GM06990 (cell line): ENCODE measurements around the gene GPS2.
"Not testable (repeated sequence)": the region's sequence is repeated elsewhere in the genome, so short reads cannot be mapped to it uniquely, and the experiment has no call there.

Experiments
- DNase-seq: peaks from one replicate; pipeline ENCODE4 v3.0.0-alpha.2; 2011; ENCODE audit not compliant: insufficient read length; ENCODE audit errors: extremely low read depth
- H3K27me3 ChIP-seq: replicated peaks from 2 replicates; pipeline ENCODE4 v1.6.0; 2011; ENCODE audit warnings: low read length; ENCODE audit not compliant: control insufficient read depth, insufficient read depth
- H3K36me3 ChIP-seq: 2 replicates; pipeline ENCODE4 v1.5.1; 2011; ENCODE audit warnings: low read length; ENCODE audit not compliant: control insufficient read depth, insufficient read depth
- H3K4me3 ChIP-seq: replicated peaks from 2 replicates; pipeline ENCODE4 v1.5.1; 2011; ENCODE audit warnings: low read depth, mild to moderate bottlenecking, control low read depth, low read length
- TF ChIP-seq, protein P1 (sequence below): IDR thresholded peaks from 2 replicates; pipeline ENCODE4 v1.5.1; 2011; ENCODE audit warnings: low read length, control low read depth, mild to moderate bottlenecking, inconsistent platforms; ENCODE audit not compliant: insufficient read depth, poor library complexity, severe bottlenecking

GPS2 gene

DNA sequence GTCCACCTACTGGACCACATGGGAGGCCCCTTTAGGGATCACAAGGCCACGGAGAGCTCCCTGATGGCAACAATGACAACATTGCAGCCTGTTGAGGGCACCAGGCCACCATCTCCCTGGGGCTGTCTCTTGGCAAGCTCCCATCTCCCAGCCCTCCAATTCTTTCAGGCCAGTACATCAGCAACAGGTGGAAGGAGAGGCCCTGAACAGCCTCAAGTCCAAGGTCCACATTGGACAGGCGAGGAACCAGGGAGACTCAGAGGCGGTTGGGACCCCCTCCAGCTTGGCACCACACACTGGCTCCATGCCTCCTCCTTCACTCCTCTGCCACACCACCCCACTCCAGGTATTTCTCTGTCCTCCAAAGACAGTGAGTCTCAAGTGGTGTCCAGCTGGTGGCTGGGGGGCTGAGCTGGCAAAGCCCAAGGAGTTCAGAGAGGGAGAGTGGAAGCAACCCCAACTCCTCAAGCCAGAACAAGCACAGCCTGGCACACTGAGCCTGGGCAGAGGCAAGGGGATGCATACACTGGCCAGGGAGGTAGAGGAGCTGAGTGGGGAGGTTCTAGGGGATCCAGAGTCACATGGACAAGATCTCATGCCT is 19.9 kb upstream of the GPS2 start:
- TF ChIP-seq, protein P1, sequence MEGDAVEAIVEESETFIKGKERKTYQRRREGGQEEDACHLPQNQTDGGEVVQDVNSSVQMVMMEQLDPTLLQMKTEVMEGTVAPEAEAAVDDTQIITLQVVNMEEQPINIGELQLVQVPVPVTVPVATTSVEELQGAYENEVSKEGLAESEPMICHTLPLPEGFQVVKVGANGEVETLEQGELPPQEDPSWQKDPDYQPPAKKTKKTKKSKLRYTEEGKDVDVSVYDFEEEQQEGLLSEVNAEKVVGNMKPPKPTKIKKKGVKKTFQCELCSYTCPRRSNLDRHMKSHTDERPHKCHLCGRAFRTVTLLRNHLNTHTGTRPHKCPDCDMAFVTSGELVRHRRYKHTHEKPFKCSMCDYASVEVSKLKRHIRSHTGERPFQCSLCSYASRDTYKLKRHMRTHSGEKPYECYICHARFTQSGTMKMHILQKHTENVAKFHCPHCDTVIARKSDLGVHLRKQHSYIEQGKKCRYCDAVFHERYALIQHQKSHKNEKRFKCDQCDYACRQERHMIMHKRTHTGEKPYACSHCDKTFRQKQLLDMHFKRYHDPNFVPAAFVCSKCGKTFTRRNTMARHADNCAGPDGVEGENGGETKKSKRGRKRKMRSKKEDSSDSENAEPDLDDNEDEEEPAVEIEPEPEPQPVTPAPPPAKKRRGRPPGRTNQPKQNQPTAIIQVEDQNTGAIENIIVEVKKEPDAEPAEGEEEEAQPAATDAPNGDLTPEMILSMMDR: no peak

DNA sequence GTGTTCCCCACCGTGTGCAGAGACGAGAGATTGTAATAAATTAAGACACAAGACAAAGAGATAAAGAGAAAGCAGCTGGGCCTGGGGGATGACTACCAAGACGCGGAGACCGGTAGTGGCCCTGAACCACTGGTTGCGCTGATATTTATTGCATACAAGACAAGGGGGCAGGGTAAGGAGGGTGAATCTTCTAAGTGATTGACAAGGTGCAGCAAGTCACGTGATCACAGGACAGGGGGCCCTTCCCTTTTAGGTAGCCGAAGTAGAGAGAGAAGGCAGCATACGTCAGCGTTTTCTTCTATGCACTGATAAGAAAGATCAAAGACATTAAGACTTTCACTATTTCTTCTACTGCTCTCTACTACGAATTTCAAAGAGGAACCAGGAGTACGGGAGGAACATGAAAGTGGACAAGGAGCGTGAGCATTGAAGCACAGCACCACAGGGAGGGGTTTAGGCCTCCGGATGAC is 17.5 kb upstream of the GPS2 start:
- H3K4me3 ChIP-seq: peak overlapping the region; percentile 22
- not testable (repeated sequence) for H3K27me3 ChIP-seq, DNase-seq, H3K36me3 ChIP-seq

More for the DNA sequence above, 19.9 kb upstream of the GPS2 start:
- Histone ChIP-seq H3K27me3 (no peaks in the 10 kb centered on the region), H3K4me3 (no peak overlapping the region), H3K36me3 (peaks cover 2% of the 10 kb centered on the region)
- no peak for DNase-seq

DNA sequence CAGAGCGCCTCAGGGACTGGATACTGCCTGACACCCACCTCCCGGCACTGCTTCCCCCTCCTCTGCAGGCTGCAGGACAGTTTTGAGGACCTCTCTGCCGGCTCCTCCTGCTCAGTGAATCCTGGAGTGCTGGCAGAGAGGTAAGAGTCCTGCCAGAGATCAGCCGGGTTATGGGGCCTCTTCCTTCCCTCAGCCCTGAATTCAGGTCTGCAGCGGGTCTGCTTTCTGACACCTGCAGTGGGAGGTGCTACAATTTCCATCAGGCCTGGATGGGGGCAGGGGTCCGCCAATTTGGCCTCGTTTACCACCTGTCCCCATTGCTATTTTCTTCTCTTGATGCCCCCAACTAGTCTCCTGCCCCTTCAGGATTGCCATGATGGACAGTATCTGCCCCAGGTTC is 17.0 kb upstream of the GPS2 start:
- no peaks in the 10 kb centered on the region for H3K27me3 ChIP-seq
- no peak for DNase-seq
- peak overlapping the region; percentile 22 for H3K4me3 ChIP-seq
- TF ChIP-seq, protein P1: no peak
- H3K36me3 ChIP-seq: no peaks in the 10 kb centered on the region

DNA sequence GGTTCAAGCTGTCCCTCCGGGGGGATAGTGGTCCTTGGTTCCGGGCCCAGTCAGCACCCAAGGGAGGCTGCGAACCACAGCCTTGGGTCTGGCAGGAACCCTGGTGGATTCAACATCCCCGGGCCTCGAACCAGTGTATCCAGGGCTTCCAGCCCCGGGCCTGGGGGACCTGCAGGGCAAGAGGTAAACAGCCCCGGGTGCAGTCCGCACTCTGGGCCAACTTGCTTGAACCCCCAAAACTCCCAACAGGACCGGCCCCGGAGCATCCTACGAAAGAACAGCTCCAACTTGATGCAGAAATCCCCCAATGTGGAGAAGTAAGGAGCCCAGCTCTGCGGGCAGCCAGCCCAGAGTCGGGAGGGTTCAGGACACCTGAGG is 15.5 kb upstream of the GPS2 start:
- no peak for DNase-seq
- H3K4me3 ChIP-seq: peak overlapping the region; percentile 81
- TF ChIP-seq, protein P1: no peak
- peaks cover 5% of the 10 kb centered on the region for H3K36me3 ChIP-seq
- H3K27me3 ChIP-seq: no peaks in the 10 kb centered on the region

DNA sequence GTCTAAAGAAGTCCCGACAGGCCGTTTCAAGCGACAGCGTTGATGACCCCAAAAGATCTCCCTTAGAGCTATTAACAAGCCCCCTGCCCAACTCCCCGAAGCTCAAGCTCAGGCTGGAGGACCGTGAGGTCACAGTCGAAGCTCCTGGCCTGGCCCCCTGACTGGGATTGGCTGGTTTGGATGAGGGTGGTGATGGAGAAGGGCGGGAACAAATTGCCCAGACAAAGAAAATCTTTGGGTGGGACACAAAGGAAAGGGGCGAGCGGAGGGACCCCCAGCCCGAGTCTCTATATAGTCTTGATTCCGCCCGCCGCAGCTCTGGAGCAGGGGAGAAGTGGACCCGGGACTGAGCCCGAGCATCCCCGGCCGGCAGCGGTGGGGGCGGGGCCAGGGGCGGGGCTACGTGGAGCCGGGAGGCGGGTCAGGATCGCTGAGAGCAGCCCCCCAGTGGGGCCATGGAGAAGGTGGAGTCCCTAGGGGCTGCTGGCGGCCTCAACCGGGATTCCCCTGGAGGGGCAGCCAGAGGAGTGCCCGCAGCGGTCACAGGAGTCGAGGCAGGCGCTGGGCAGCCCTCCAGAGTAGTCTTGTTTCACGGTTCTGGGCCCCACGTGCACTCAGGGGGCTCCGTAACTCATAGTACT is 15.0 kb upstream of the GPS2 start:
- Histone ChIP-seq H3K4me3 (peak overlapping the region; percentile 81), H3K27me3 (no peaks in the 10 kb centered on the region), H3K36me3 (peaks cover 8% of the 10 kb centered on the region)
- peak; percentile 84 for DNase-seq
- TF ChIP-seq, protein P1: no peak

DNA sequence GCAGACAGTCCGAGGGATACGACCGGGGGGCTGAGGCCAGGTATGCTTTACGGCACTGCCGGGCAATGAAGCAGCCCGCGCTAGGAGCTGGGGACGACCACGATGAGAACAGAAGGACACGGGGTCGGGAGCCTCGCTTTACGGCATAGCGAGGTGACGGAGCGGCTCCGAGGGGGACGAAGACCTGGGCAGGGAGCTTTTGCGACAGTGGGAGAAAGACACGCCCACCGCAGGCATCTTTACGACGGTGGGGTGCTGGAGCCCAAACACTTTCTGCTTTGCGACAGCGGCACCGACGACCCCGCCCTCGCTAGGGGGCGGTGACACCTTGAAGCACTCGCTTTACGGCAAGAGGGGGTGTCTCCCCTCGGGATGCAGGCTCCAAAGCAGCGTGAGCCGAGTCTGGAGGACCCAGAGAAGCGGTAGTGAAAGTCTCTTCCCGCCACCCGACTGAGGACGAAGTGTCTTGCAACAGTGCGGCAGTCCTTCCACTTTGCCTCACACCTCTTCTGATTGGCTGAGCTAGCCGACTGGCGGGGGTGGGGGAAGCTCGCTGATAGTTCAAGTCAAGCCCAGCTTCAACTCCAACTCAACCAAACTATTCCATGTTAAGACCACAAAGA is 14.3 kb upstream of the GPS2 start:
- TF ChIP-seq, protein P1: no peak
- Histone ChIP-seq H3K4me3 (peak overlapping the region; percentile 81), H3K36me3 (peaks cover 13% of the 10 kb centered on the region), H3K27me3 (no peaks in the 10 kb centered on the region)
- peak; percentile 100 for DNase-seq
